H9 (cell line): ENCODE data around the gene ANGPTL3. TPM values are rescaled to one million over a fixed set of nuclear protein-coding genes. Genes with fewer than 3 reads are reported as not detected.

Experiments used
- DNase-seq: peaks from one replicate; pipeline ENCODE4 v3.0.0-alpha.2; 2017
- H2AFZ ChIP-seq: one replicate; pipeline ENCODE4 v1.6.1; 2013; ENCODE audit warnings: mild to moderate bottlenecking, low read length, control low read depth, moderate library complexity
- H2AK5ac ChIP-seq: 2 replicates; pipeline ENCODE4 v1.6.1; 2013; ENCODE audit warnings: low read length, control low read depth, mixed read lengths; ENCODE audit not compliant: insufficient read length
- H2BK120ac ChIP-seq: one replicate; pipeline ENCODE4 v1.6.1; 2013; ENCODE audit warnings: low read depth, mild to moderate bottlenecking, low read length, control low read depth, inconsistent platforms; ENCODE audit not compliant: poor library complexity, severe bottlenecking
- H2BK12ac ChIP-seq: 2 replicates; pipeline ENCODE4 v1.6.1; 2013; ENCODE audit warnings: low read length, control low read depth, mixed read lengths, low read depth; ENCODE audit not compliant: insufficient read length
- H2BK15ac ChIP-seq: 2 replicates; pipeline ENCODE4 v1.6.1; 2013; ENCODE audit warnings: low read depth, low read length, control low read depth
- H2BK20ac ChIP-seq: one replicate; pipeline ENCODE4 v1.6.1; 2013; ENCODE audit warnings: low read depth, mild to moderate bottlenecking, low read length, control low read depth, inconsistent platforms; ENCODE audit not compliant: poor library complexity, severe bottlenecking
- H2BK5ac ChIP-seq: 2 replicates; pipeline ENCODE4 v1.6.1; 2013; ENCODE audit warnings: low read length, control low read depth, mixed read lengths; ENCODE audit not compliant: insufficient read length
- H3K14ac ChIP-seq: 2 replicates; pipeline ENCODE4 v1.6.1; 2013; ENCODE audit warnings: low read length, control low read depth; ENCODE audit not compliant: insufficient read depth
- H3K18ac ChIP-seq: 2 replicates; pipeline ENCODE4 v1.6.1; 2013; ENCODE audit warnings: low read depth, mild to moderate bottlenecking, mixed read lengths, low read length, control low read depth; ENCODE audit not compliant: insufficient read length
- H3K23ac ChIP-seq: 2 replicates; pipeline ENCODE4 v1.6.1; 2013; ENCODE audit warnings: low read length, control low read depth, mixed read lengths, low read depth; ENCODE audit not compliant: insufficient read length
- H3K23me2 ChIP-seq: 2 replicates; pipeline ENCODE4 v1.6.1; 2013; ENCODE audit warnings: low read depth, mild to moderate bottlenecking, mixed read lengths, low read length, control low read depth; ENCODE audit not compliant: insufficient read length, poor library complexity, severe bottlenecking
- H3K27ac ChIP-seq: 2 replicates; pipeline ENCODE4 v1.5.1; 2013; ENCODE audit warnings: low read length, control low read depth, mixed read lengths, low read depth; ENCODE audit not compliant: insufficient read length
- H3K27me3 ChIP-seq: 2 replicates; pipeline ENCODE4 v1.6.1; 2013; ENCODE audit warnings: low read length, control low read depth, inconsistent platforms; ENCODE audit not compliant: insufficient read depth
- H3K4ac ChIP-seq: 2 replicates; pipeline ENCODE4 v1.6.1; 2013; ENCODE audit warnings: low read depth, mild to moderate bottlenecking, control low read depth, inconsistent platforms, low read length, moderate library complexity
- H3K4me1 ChIP-seq: 2 replicates; pipeline ENCODE4 v1.6.1; 2013; ENCODE audit warnings: low read length, control low read depth, inconsistent platforms; ENCODE audit not compliant: insufficient read depth
- H3K4me2 ChIP-seq: 2 replicates; pipeline ENCODE4 v1.6.1; 2013; ENCODE audit warnings: low read length, control low read depth, mixed read lengths; ENCODE audit not compliant: insufficient read length, insufficient read depth
- H3K56ac ChIP-seq: 2 replicates; pipeline ENCODE4 v1.6.1; 2013; ENCODE audit warnings: low read depth, mild to moderate bottlenecking, mixed read lengths, low read length, control low read depth; ENCODE audit not compliant: insufficient read length
- H3K79me1 ChIP-seq: 2 replicates; pipeline ENCODE4 v1.6.1; 2013; ENCODE audit warnings: low read depth, mild to moderate bottlenecking, moderate library complexity, low read length, control low read depth, inconsistent platforms; ENCODE audit not compliant: insufficient read depth, poor library complexity, severe bottlenecking
- H3K79me2 ChIP-seq: 2 replicates; pipeline ENCODE4 v1.6.1; 2013; ENCODE audit warnings: low read length, control low read depth, inconsistent platforms; ENCODE audit not compliant: insufficient read depth
- H3K9ac ChIP-seq: 2 replicates; pipeline ENCODE4 v1.6.1; 2013; ENCODE audit warnings: low read length, control low read depth, mixed read lengths; ENCODE audit not compliant: insufficient read length; ENCODE audit errors: extremely low read depth
- H3K9me3 ChIP-seq: one replicate; pipeline ENCODE4 v1.6.1; 2013; ENCODE audit warnings: low read depth, low read length, inconsistent platforms; ENCODE audit not compliant: control insufficient read depth
- H3T11ph ChIP-seq: one replicate; pipeline ENCODE4 v1.6.1; 2013; ENCODE audit warnings: mild to moderate bottlenecking, low read length, control low read depth, inconsistent platforms
- H4K20me1 ChIP-seq: one replicate; pipeline ENCODE4 v1.6.1; 2013; ENCODE audit not compliant: control insufficient read depth, insufficient read length, insufficient read depth
- H4K5ac ChIP-seq: 2 replicates; pipeline ENCODE4 v1.6.1; 2013; ENCODE audit warnings: low read depth, mild to moderate bottlenecking, mixed read lengths, low read length, control low read depth; ENCODE audit not compliant: insufficient read length
- H4K8ac ChIP-seq: replicated peaks from 2 replicates; pipeline ENCODE4 v1.6.1; 2013; ENCODE audit warnings: low read length, control low read depth, mixed read lengths, low read depth; ENCODE audit not compliant: insufficient read length
- H4K91ac ChIP-seq: 2 replicates; pipeline ENCODE4 v1.6.1; 2013; ENCODE audit warnings: low read depth, mild to moderate bottlenecking, moderate library complexity, mixed read lengths, low read length, control low read depth; ENCODE audit not compliant: insufficient read length
- H3K27ac Mint-ChIP-seq, 3 experiments: 2 replicates in 2 of 3; 3 replicates in 1 of 3; pipeline ENCODE4 v1.8.0; 2020 to 2021; ENCODE audit warnings: mixed read lengths in 3 of 3, mild to moderate bottlenecking in 1 of 3, moderate library complexity in 1 of 3
- H3K27me3 Mint-ChIP-seq: 2 replicates; pipeline ENCODE4 v1.8.0; 2021; ENCODE audit warnings: low read depth, mild to moderate bottlenecking, moderate library complexity, mixed read lengths
- H3K36me3 Mint-ChIP-seq, 3 experiments: 2 replicates in 2 of 3; 3 replicates in 1 of 3; pipeline ENCODE4 v1.8.0; 2020 to 2021; ENCODE audit warnings: low read depth in 3 of 3, mixed read lengths in 3 of 3; ENCODE audit not compliant: insufficient read depth in 1 of 3
- H3K4me1 Mint-ChIP-seq, 2 experiments: 2 replicates each; pipeline ENCODE4 v1.8.0; 2020; ENCODE audit warnings: mixed read lengths in 2 of 2
- H3K4me3 Mint-ChIP-seq, 2 experiments: 2 replicates in 1 of 2; 3 replicates in 1 of 2; pipeline ENCODE4 v1.8.0; 2020 to 2021; ENCODE audit warnings: mild to moderate bottlenecking in 2 of 2, mixed read lengths in 2 of 2, moderate library complexity in 1 of 2
- H3K9me3 Mint-ChIP-seq, 2 experiments: 2 replicates in 1 of 2; 3 replicates in 1 of 2; pipeline ENCODE4 v1.8.0; 2020; ENCODE audit warnings: mild to moderate bottlenecking in 2 of 2, mixed read lengths in 2 of 2, moderate library complexity in 1 of 2
- WGBS: extraction: QIAGEN DNeasy Blood & Tissue Kit; methylation state at CpG from one replicate; pipeline ENCODE4 v1.1.7; 2013; ENCODE audit warnings: missing lambda C conversion rate, low lambda C conversion rate, mixed read lengths; ENCODE audit not compliant: insufficient read length; ENCODE audit errors: extremely low coverage; 5-methylcytosine and 5-hydroxymethylcytosine counted together
- total RNA-seq: library from RNA; stranded (reverse); gene quantifications from 2 replicates; pipeline ENCODE4 v1.2.1, GENCODE V29; 2021
- TF ChIP-seq, protein P1 (sequence below): fragments of 200-600 bp; sonication (generic); conservative IDR thresholded peaks from 3 replicates; pipeline ENCODE4 v1.8.0; 2021; ENCODE audit warnings: antibody characterized with exemption, mild to moderate bottlenecking

ANGPTL3 gene
- total RNA-seq, 1 experiment from 2014 or later: not detected

DNA sequence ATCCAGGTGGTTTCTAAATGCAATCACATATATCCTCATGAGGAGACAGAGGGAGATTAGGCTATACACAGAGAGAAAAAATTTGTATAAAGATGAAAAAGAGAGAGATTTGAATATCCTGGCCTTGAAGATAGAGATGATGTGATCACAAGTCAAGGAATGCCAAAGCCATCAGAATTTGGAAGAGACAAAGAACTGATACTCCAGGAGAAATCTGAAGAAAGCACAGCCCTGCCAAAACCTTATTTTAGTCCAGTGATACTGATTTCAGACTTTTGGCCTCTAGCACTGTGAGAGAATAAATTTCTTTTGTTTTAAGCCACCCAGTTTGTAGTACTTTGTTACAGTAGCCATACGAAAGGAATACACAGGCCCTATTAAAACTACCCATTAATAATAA lies 57.4 kb downstream of the ANGPTL3 start:
- no peak overlapping the region for H2BK12ac ChIP-seq
- H2BK20ac ChIP-seq: no peak overlapping the region
- H3K36me3 Mint-ChIP-seq: peaks cover 14 to 19% (median 17%) of the 10 kb centered on the region in 3 experiments; a peak in 5 of 7 replicates
- no peak overlapping the region for H2BK5ac ChIP-seq
- H3T11ph ChIP-seq: no peak overlapping the region
- no peak overlapping the region for H2BK15ac ChIP-seq
- no peak overlapping the region for H2BK120ac ChIP-seq
- H3K4me1 Mint-ChIP-seq: 0 out of 4 replicates have a peak, but pooled peaks cover 0 to 2% of the 10 kb centered on the region in 2 experiments
- TF ChIP-seq, protein P1, sequence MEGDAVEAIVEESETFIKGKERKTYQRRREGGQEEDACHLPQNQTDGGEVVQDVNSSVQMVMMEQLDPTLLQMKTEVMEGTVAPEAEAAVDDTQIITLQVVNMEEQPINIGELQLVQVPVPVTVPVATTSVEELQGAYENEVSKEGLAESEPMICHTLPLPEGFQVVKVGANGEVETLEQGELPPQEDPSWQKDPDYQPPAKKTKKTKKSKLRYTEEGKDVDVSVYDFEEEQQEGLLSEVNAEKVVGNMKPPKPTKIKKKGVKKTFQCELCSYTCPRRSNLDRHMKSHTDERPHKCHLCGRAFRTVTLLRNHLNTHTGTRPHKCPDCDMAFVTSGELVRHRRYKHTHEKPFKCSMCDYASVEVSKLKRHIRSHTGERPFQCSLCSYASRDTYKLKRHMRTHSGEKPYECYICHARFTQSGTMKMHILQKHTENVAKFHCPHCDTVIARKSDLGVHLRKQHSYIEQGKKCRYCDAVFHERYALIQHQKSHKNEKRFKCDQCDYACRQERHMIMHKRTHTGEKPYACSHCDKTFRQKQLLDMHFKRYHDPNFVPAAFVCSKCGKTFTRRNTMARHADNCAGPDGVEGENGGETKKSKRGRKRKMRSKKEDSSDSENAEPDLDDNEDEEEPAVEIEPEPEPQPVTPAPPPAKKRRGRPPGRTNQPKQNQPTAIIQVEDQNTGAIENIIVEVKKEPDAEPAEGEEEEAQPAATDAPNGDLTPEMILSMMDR: no peak
- no peaks in the 10 kb centered on the region for H3K9me3 ChIP-seq
- no peak overlapping the region for H4K8ac ChIP-seq
- no peak for DNase-seq
- WGBS: no CpG with 5 or more reads among the region's 1 CpG
- H3K27ac ChIP-seq: no peak overlapping the region
- H3K27me3 ChIP-seq: no peaks in the 10 kb centered on the region
- H3K23ac ChIP-seq: no peak overlapping the region
- no peak overlapping the region for H2AK5ac ChIP-seq
- H3K9me3 Mint-ChIP-seq: peaks cover 0 to 3% of the 10 kb centered on the region in 2 experiments; a peak in 2 of 5 replicates
- H3K27me3 Mint-ChIP-seq: no peaks in the 10 kb centered on the region
- no peak overlapping the region for H3K4me2 ChIP-seq
- H3K23me2 ChIP-seq: no peaks in the 10 kb centered on the region
- H3K4me3 Mint-ChIP-seq: no peak overlapping the region
- no peaks in the 10 kb centered on the region for H3K79me1 ChIP-seq
- H3K9ac ChIP-seq: no peak overlapping the region
- H4K91ac ChIP-seq: no peak overlapping the region
- H2AFZ ChIP-seq: no peak overlapping the region
- no peak overlapping the region for H3K56ac ChIP-seq
- no peaks in the 10 kb centered on the region for H3K4me1 ChIP-seq
- H4K5ac ChIP-seq: no peak overlapping the region
- H3K18ac ChIP-seq: no peak overlapping the region
- H4K20me1 ChIP-seq: no peaks in the 10 kb centered on the region
- no peak overlapping the region for H3K4ac ChIP-seq
- no peak overlapping the region; a peak in 2 of 7 replicates for H3K27ac Mint-ChIP-seq
- H3K79me2 ChIP-seq: no peaks in the 10 kb centered on the region
- no peak overlapping the region for H3K14ac ChIP-seq

Other genes with a start within 250 kb of the ANGPTL3 start
- gene USP1, start 160.5 kb upstream of the ANGPTL3 start, total RNA-seq: 62.2 and 64.6 TPM in 2 replicates
- gene DOCK7, start 90.9 kb downstream of the ANGPTL3 start, total RNA-seq: 35.2 and 36.8 TPM in 2 replicates
- gene ATG4C, start 186.6 kb downstream of the ANGPTL3 start, total RNA-seq: 13.1 and 14.8 TPM in 2 replicates